Measurements from ENCODE around the gene CLDN2.
"Not testable (repeated sequence)": the region's sequence is repeated elsewhere in the genome, so short reads cannot be mapped to it uniquely, and the experiment has no call there.

CLDN2 gene

DNA sequence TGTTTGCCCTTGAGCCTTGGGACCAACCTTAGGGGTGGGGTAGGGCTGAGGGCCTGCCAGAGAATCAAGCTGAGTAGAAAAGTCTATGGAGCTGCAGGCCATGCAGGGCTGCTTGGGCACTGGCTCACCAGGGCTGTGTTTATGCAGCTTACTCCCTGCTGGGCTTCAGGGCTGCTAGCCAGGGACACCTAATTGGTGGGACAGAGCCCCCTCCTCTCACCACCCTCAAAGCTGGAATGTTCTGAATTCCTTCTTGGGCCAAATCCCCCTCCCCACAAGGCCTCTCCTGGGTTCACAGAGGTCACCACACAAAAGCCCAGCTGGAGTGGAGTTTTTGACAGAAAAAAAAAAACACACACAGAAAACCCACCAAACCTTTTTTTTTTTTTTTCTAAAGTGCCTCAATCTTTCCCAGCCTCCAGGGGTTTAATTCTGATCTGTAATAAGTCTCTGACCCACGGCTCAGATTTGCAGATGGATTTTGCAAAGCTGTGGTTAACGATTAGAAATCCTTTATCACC, at the start of gene CLDN2:
Gene CLDN2 (plus strand): TSS at position 471 of the 521 bp plus-strand sequence. CDS start 7,827 bp downstream, outside the sequence.
- Histone ChIP-seq H3K4me3 (ENCODE audit: low read depth, low read length) (no peak within 1 kb of the TSS), H3K36me3 (ENCODE audit: control insufficient read depth, insufficient read depth, low read length) (no peaks in the 10 kb centered on the region), H3K9me3 (ENCODE audit: control insufficient read depth, insufficient read depth, low read length) (no peaks in the 10 kb centered on the region), H3K27me3 (ENCODE audit: control insufficient read depth, insufficient read depth, low read length) (no peaks in the 10 kb centered on the region), H3K9ac (ENCODE audit: low read depth, low read length) (no peak within 1 kb of the TSS), H3K4me1 (ENCODE audit: control insufficient read depth, insufficient read depth, low read length) (peaks cover 6% of the 10 kb centered on the region)

DNA sequence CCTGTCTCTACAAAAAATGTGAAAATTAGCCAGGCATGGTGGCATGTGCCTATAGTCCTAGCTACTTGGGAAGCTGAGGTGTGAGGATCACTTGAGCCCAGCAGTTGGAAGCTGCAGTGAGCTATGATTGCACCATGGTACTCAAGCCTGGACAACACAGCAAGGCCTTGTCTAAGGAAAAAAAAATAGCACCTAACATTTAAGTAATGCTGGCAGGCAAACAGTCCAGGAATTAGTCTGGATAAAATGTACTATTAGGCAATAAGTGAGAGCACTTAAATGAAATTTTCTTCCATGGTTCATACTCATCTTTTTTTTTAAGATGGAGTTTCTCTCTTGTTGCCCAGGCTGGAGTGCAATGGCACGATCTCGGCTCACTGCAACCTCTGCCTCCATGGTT, 47.4 kb upstream of the CLDN2 start:
- not testable (repeated sequence) for H3K4me1 ChIP-seq (ENCODE audit: control insufficient read depth, insufficient read depth, low read length); H3K27me3 ChIP-seq (ENCODE audit: control insufficient read depth, insufficient read depth, low read length); H3K9me3 ChIP-seq (ENCODE audit: control insufficient read depth, insufficient read depth, low read length); H3K9ac ChIP-seq (ENCODE audit: low read depth, low read length); H3K4me3 ChIP-seq (ENCODE audit: low read depth, low read length); H3K36me3 ChIP-seq (ENCODE audit: control insufficient read depth, insufficient read depth, low read length)

GRCh38 chrX:106874075-106874474, 46.1 kb upstream of the CLDN2 start:
- H3K36me3 ChIP-seq (ENCODE audit: control insufficient read depth, insufficient read depth, low read length): no peaks in the 10 kb centered on the region
- H3K9me3 ChIP-seq (ENCODE audit: control insufficient read depth, insufficient read depth, low read length): no peaks in the 10 kb centered on the region
- no peak overlapping the region for H3K4me3 ChIP-seq (ENCODE audit: low read depth, low read length)
- peaks cover 8% of the 10 kb centered on the region for H3K4me1 ChIP-seq (ENCODE audit: control insufficient read depth, insufficient read depth, low read length)
- no peaks in the 10 kb centered on the region for H3K27me3 ChIP-seq (ENCODE audit: control insufficient read depth, insufficient read depth, low read length)
- no peak overlapping the region for H3K9ac ChIP-seq (ENCODE audit: low read depth, low read length)

GRCh38 chrX:106875151-106875550, 45.1 kb upstream of the CLDN2 start:
- Histone ChIP-seq H3K4me1 (ENCODE audit: control insufficient read depth, insufficient read depth, low read length) (peaks cover 8% of the 10 kb centered on the region), H3K27me3 (ENCODE audit: control insufficient read depth, insufficient read depth, low read length) (no peaks in the 10 kb centered on the region), H3K9me3 (ENCODE audit: control insufficient read depth, insufficient read depth, low read length) (no peaks in the 10 kb centered on the region), H3K9ac (ENCODE audit: low read depth, low read length) (no peak overlapping the region), H3K36me3 (ENCODE audit: control insufficient read depth, insufficient read depth, low read length) (no peaks in the 10 kb centered on the region), H3K4me3 (ENCODE audit: low read depth, low read length) (no peak overlapping the region)

GRCh38 chrX:106889468-106889867, 30.7 kb upstream of the CLDN2 start:
- Histone ChIP-seq H3K4me1 (ENCODE audit: control insufficient read depth, insufficient read depth, low read length) (peaks cover under 1% of the 10 kb centered on the region), H3K27me3 (ENCODE audit: control insufficient read depth, insufficient read depth, low read length) (no peaks in the 10 kb centered on the region), H3K36me3 (ENCODE audit: control insufficient read depth, insufficient read depth, low read length) (no peaks in the 10 kb centered on the region), H3K9me3 (ENCODE audit: control insufficient read depth, insufficient read depth, low read length) (no peaks in the 10 kb centered on the region), H3K4me3 (ENCODE audit: low read depth, low read length) (no peak overlapping the region), H3K9ac (ENCODE audit: low read depth, low read length) (no peak overlapping the region)

- H3K4me1 ChIP-seq (ENCODE audit: control insufficient read depth, insufficient read depth, low read length): peaks cover 2% of the 10 kb centered on the region
- no peaks in the 10 kb centered on the region for H3K27me3 ChIP-seq (ENCODE audit: control insufficient read depth, insufficient read depth, low read length)
- H3K36me3 ChIP-seq (ENCODE audit: control insufficient read depth, insufficient read depth, low read length): no peaks in the 10 kb centered on the region
- H3K9ac ChIP-seq (ENCODE audit: low read depth, low read length): no peak overlapping the region
- H3K4me3 ChIP-seq (ENCODE audit: low read depth, low read length): no peak overlapping the region
- H3K9me3 ChIP-seq (ENCODE audit: control insufficient read depth, insufficient read depth, low read length): no peaks in the 10 kb centered on the region
These were observed 28.3 kb upstream of the CLDN2 start for GRCh38 chrX:106891762-106892460.

- H3K4me3 ChIP-seq (ENCODE audit: low read depth, low read length): no peak overlapping the region
These were observed 25.8 kb upstream of the CLDN2 start for GRCh38 chrX:106894392-106894909.

GRCh38 chrX:106894978-106895452, 25.2 kb upstream of the CLDN2 start:
- Histone ChIP-seq H3K4me1 (ENCODE audit: control insufficient read depth, insufficient read depth, low read length) (peaks cover 8% of the 10 kb centered on the region), H3K27me3 (ENCODE audit: control insufficient read depth, insufficient read depth, low read length) (no peaks in the 10 kb centered on the region), H3K4me3 (ENCODE audit: low read depth, low read length) (no peak overlapping the region), H3K9ac (ENCODE audit: low read depth, low read length) (no peak overlapping the region), H3K9me3 (ENCODE audit: control insufficient read depth, insufficient read depth, low read length) (no peaks in the 10 kb centered on the region), H3K36me3 (ENCODE audit: control insufficient read depth, insufficient read depth, low read length) (no peaks in the 10 kb centered on the region)

More at GRCh38 chrX:106894392-106894909, 25.8 kb upstream of the CLDN2 start:
- Histone ChIP-seq H3K27me3 (ENCODE audit: control insufficient read depth, insufficient read depth, low read length) (no peaks in the 10 kb centered on the region), H3K9ac (ENCODE audit: low read depth, low read length) (no peak overlapping the region), H3K9me3 (ENCODE audit: control insufficient read depth, insufficient read depth, low read length) (no peaks in the 10 kb centered on the region), H3K36me3 (ENCODE audit: control insufficient read depth, insufficient read depth, low read length) (no peaks in the 10 kb centered on the region), H3K4me1 (ENCODE audit: control insufficient read depth, insufficient read depth, low read length) (peaks cover 8% of the 10 kb centered on the region)

- Histone ChIP-seq H3K36me3 (ENCODE audit: control insufficient read depth, insufficient read depth, low read length) (no peaks in the 10 kb centered on the region), H3K9ac (ENCODE audit: low read depth, low read length) (no peak overlapping the region), H3K4me1 (ENCODE audit: control insufficient read depth, insufficient read depth, low read length) (peaks cover 8% of the 10 kb centered on the region), H3K4me3 (ENCODE audit: low read depth, low read length) (no peak overlapping the region), H3K9me3 (ENCODE audit: control insufficient read depth, insufficient read depth, low read length) (no peaks in the 10 kb centered on the region), H3K27me3 (ENCODE audit: control insufficient read depth, insufficient read depth, low read length) (no peaks in the 10 kb centered on the region)
These were observed 22.9 kb upstream of the CLDN2 start for GRCh38 chrX:106897259-106897658.

DNA sequence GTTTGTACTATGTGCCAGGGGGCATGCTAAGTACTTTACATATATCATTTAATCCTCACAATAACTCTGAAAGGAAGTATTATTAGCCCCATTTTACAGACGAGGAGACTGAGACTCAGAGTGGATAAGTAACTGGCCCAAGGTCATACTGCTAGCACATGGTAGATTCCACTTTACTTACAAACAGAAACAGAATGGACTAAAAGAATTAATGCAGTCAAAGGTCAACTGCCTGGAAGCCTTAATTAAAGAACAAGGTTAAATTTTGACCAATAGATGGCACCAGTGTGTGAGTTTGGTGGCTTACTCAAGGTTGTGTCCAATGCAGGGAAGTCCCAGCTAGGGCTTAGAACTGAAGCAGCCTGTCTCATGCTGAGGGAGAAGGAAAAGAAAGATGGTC, 21.7 kb upstream of the CLDN2 start:
- H3K36me3 ChIP-seq (ENCODE audit: control insufficient read depth, insufficient read depth, low read length): no peaks in the 10 kb centered on the region
- no peak overlapping the region for H3K4me3 ChIP-seq (ENCODE audit: low read depth, low read length)
- H3K4me1 ChIP-seq (ENCODE audit: control insufficient read depth, insufficient read depth, low read length): peaks cover 8% of the 10 kb centered on the region
- H3K27me3 ChIP-seq (ENCODE audit: control insufficient read depth, insufficient read depth, low read length): no peaks in the 10 kb centered on the region
- no peaks in the 10 kb centered on the region for H3K9me3 ChIP-seq (ENCODE audit: control insufficient read depth, insufficient read depth, low read length)
- no peak overlapping the region for H3K9ac ChIP-seq (ENCODE audit: low read depth, low read length)

DNA sequence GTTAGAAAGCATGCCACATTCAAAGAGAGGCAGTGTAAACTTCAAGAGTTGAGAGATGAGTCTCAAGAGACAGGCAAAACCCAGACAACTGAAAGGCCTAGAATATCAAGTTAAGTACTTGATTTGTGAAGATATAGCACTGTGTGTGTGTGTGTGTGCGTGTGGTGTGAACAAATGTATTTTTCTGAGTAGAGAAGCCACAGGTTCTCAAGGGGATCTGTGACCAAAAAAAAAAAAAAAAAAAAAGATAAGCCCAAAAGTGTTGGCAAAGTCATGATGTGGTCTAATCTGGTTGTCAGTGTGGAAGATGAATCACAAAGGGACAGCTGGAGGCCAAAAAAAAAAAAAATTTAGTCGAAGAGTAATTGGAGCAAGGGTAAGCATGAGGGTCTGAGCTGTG, 20.9 kb upstream of the CLDN2 start:
- H3K9me3 ChIP-seq (ENCODE audit: control insufficient read depth, insufficient read depth, low read length): no peaks in the 10 kb centered on the region
- H3K4me1 ChIP-seq (ENCODE audit: control insufficient read depth, insufficient read depth, low read length): peaks cover 8% of the 10 kb centered on the region
- H3K9ac ChIP-seq (ENCODE audit: low read depth, low read length): no peak overlapping the region
- H3K27me3 ChIP-seq (ENCODE audit: control insufficient read depth, insufficient read depth, low read length): no peaks in the 10 kb centered on the region
- H3K36me3 ChIP-seq (ENCODE audit: control insufficient read depth, insufficient read depth, low read length): no peaks in the 10 kb centered on the region
- H3K4me3 ChIP-seq (ENCODE audit: low read depth, low read length): no peak overlapping the region

- H3K27me3 ChIP-seq (ENCODE audit: control insufficient read depth, insufficient read depth, low read length): no peaks in the 10 kb centered on the region
- no peaks in the 10 kb centered on the region for H3K36me3 ChIP-seq (ENCODE audit: control insufficient read depth, insufficient read depth, low read length)
- H3K9ac ChIP-seq (ENCODE audit: low read depth, low read length): no peak overlapping the region
- H3K9me3 ChIP-seq (ENCODE audit: control insufficient read depth, insufficient read depth, low read length): no peaks in the 10 kb centered on the region
- H3K4me3 ChIP-seq (ENCODE audit: low read depth, low read length): no peak overlapping the region
- peaks cover 6% of the 10 kb centered on the region for H3K4me1 ChIP-seq (ENCODE audit: control insufficient read depth, insufficient read depth, low read length)
These were observed 20.4 kb upstream of the CLDN2 start for GRCh38 chrX:106899841-106900240.
